MM.1S (cell line): ENCODE measurements around the gene INCA1.

Experiments used
- DNase-seq: peaks from one replicate; pipeline ENCODE4 v3.0.0-alpha.2; 2015
- H2AFZ ChIP-seq: fragments of 300-600 bp; sonication (generic); 2 replicates; pipeline ENCODE4 v1.6.0; 2016; ENCODE audit warnings: antibody characterized with exemption, low read length
- H3F3A ChIP-seq: fragments of 300-600 bp; sonication (generic); 2 replicates; pipeline ENCODE4 v1.6.1; 2016; ENCODE audit warnings: mild to moderate bottlenecking, antibody characterized with exemption, low read length, moderate library complexity, mixed read lengths; ENCODE audit not compliant: insufficient read depth
- H3K27ac ChIP-seq: fragments of 300-600 bp; sonication (generic); 2 replicates; pipeline ENCODE4 v1.5.1; 2016; ENCODE audit warnings: mild to moderate bottlenecking, low read length
- H3K27me3 ChIP-seq: fragments of 300-600 bp; sonication (generic); replicated peaks from 2 replicates; pipeline ENCODE4 v1.6.0; 2016; ENCODE audit warnings: low read length; ENCODE audit not compliant: insufficient read depth
- H3K36me3 ChIP-seq: fragments of 300-600 bp; sonication (generic); replicated peaks from 2 replicates; pipeline ENCODE4 v1.6.1; 2016; ENCODE audit warnings: mild to moderate bottlenecking, low read length, mixed read lengths; ENCODE audit not compliant: insufficient read depth
- H3K4me1 ChIP-seq: fragments of 300-600 bp; sonication (generic); 2 replicates; pipeline ENCODE4 v1.6.1; 2016; ENCODE audit warnings: low read length, mixed read lengths
- H3K4me2 ChIP-seq: fragments of 300-600 bp; sonication (generic); 2 replicates; pipeline ENCODE4 v1.6.0; 2016; ENCODE audit warnings: low read depth, low read length
- H3K4me3 ChIP-seq: fragments of 300-600 bp; sonication (generic); 2 replicates; pipeline ENCODE4 v1.5.1; 2016; ENCODE audit warnings: low read length, mixed read lengths
- H3K79me2 ChIP-seq: fragments of 300-600 bp; sonication (generic); 2 replicates; pipeline ENCODE4 v1.6.1; 2016; ENCODE audit warnings: mixed run types, low read length, mixed read lengths
- H3K9ac ChIP-seq: fragments of 300-600 bp; sonication (generic); 2 replicates; pipeline ENCODE4 v1.6.1; 2016; ENCODE audit warnings: low read length, mixed read lengths
- H3K9me2 ChIP-seq: fragments of 300-600 bp; sonication (generic); replicated peaks from 2 replicates; pipeline ENCODE4 v1.6.1; 2016; ENCODE audit warnings: mild to moderate bottlenecking, low read length, mixed read lengths; ENCODE audit not compliant: insufficient read depth
- H3K9me3 ChIP-seq: fragments of 300-600 bp; sonication (generic); replicated peaks from 2 replicates; pipeline ENCODE4 v1.6.1; 2016; ENCODE audit warnings: mild to moderate bottlenecking, low read length, mixed read lengths; ENCODE audit not compliant: insufficient read depth
- H4K20me1 ChIP-seq: fragments of 300-600 bp; sonication (generic); 2 replicates; pipeline ENCODE4 v1.6.1; 2016; ENCODE audit warnings: mild to moderate bottlenecking, low read length, moderate library complexity, mixed read lengths; ENCODE audit not compliant: insufficient read depth
- CTCF ChIP-seq: fragments of 300-600 bp; sonication (generic); IDR thresholded peaks from 2 replicates; pipeline ENCODE4 v1.5.1; 2016; ENCODE audit warnings: antibody characterized with exemption, low read length, mixed read lengths
- EZH2 ChIP-seq: fragments of 300-600 bp; sonication (generic); optimal IDR thresholded peaks from 2 replicates; pipeline ENCODE3; 2017; ENCODE audit warnings: low read depth, mild to moderate bottlenecking, antibody characterized with exemption, low read length, mixed read lengths
- EZH2phosphoT487 ChIP-seq: fragments of 300-600 bp; sonication (generic); IDR thresholded peaks from 2 replicates; pipeline ENCODE4 v1.6.1; 2018; ENCODE audit warnings: antibody characterized with exemption, low read length

Gene INCA1

DNA sequence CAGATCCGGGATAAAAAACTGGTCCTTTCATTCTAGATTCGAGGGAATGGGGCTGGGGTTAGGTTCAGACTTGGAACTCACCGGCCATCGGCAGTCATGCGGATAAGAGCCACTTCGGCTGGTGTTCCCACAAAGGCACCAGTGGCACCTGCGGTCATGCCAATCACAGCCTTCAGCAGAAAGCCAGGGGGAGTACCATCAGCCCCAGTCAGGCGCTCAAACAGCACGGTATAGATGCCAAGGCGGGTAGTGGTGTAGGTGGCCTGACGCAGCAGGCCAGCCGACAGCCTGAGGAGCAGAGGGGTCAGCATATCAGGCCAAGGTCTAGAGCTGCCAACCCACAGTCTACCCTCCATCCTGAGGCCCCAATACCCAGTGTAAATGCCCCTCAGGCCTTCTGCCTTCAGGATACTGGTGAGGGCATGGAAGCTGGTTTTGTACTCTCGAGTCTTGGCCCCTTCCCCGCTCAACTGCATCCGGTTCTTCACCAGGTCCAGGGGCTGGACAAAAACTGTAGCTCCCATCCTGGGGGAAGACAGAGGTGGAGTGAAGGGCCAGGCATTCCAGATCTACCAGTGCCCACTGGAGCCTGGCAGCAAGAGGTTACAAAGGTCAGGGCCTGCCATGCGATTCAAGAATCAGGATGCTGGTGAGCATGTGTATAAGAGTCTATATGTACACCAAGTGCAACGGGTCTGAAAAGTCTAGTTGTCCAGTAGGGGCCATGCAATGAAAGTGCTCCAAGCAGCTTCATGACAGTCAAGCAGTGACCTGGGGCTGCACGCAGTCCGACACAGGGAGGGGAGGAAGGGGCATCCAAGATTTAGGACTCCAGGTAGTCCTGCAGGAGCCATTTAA lies 58.4 kb downstream of the INCA1 start:
- H3K9ac ChIP-seq: peak overlapping the region; percentile 95
- no peak for TF ChIP-seq CTCF
- no peak for TF ChIP-seq EZH2phosphoT487
- TF ChIP-seq EZH2: no peak
- DNase-seq: peak; percentile 49
- no peaks in the 10 kb centered on the region for H3K27me3 ChIP-seq
- H3K79me2 ChIP-seq: peaks cover 62% of the 10 kb centered on the region
- peaks cover 27% of the 10 kb centered on the region for H3K4me1 ChIP-seq
- peak overlapping the region; percentile 91; the same call in 1 of the 2 replicates for H3K27ac ChIP-seq
- H3K36me3 ChIP-seq: no peaks in the 10 kb centered on the region
- H2AFZ ChIP-seq: peak overlapping the region; percentile 77
- H3K4me3 ChIP-seq: peak overlapping the region; percentile 78
- H4K20me1 ChIP-seq: no peaks in the 10 kb centered on the region
- H3K4me2 ChIP-seq: peak overlapping the region; percentile 96
- peaks cover 42% of the 10 kb centered on the region for H3F3A ChIP-seq
- no peaks in the 10 kb centered on the region for H3K9me2 ChIP-seq
- no peaks in the 10 kb centered on the region for H3K9me3 ChIP-seq
